Sigmoid colon (tissue), 7 donors: ENCODE data around the gene MEPCE. TPM values are rescaled to one million over a fixed set of nuclear protein-coding genes. Genes with fewer than 3 reads are reported as not detected.
A peak's percentile ranks its signal among the peaks of the same experiment; 100 is the strongest.

Source experiments
- DNase-seq: peaks from one replicate; pipeline ENCODE4 v3.0.0-alpha.2; 2019
- H3K27ac ChIP-seq, 4 donors: fragments of 200-600 bp; sonication (generic); one replicate each; pipeline ENCODE4 v1.5.1; 2016 to 2019; ENCODE audit warnings: mild to moderate bottlenecking in 1 of 4
- H3K27me3 ChIP-seq, 3 donors: fragments of 200-600 bp; sonication (generic); one replicate each; pipeline ENCODE4 v1.5.1; 2019; ENCODE audit warnings: mild to moderate bottlenecking in 1 of 3
- H3K36me3 ChIP-seq, 4 donors: fragments of 200-600 bp; sonication (generic); one replicate each; pipeline ENCODE4 v1.5.1; 2016 to 2019
- H3K4me1 ChIP-seq, 4 donors: fragments of 200-600 bp; sonication (generic); one replicate each; pipeline ENCODE4 v1.5.1; 2017 to 2019
- H3K4me3 ChIP-seq, 4 donors: fragments of 200-600 bp; sonication (generic); one replicate each; pipeline ENCODE4 v1.5.1; 2017 to 2019; ENCODE audit warnings: mild to moderate bottlenecking in 2 of 4, moderate library complexity in 1 of 4
- H3K9me3 ChIP-seq, 4 donors: fragments of 200-600 bp in 3 of 4; sonication (generic) in 3 of 4; one replicate each; pipeline versions ENCODE4 v1.5.1 to v1.6.1; 2013 to 2019
- EP300 ChIP-seq, 4 donors: sonication (generic); formaldehyde crosslinking; IDR thresholded peaks; one replicate each; pipeline ENCODE4 v1.6.1; 2017; ENCODE audit warnings: antibody characterized with exemption in 4 of 4
- POLR2A ChIP-seq, 2 donors: fragments of 450-650 bp; IDR thresholded peaks; one replicate each; pipeline ENCODE4 v1.6.1; 2016; ENCODE audit warnings: antibody characterized with exemption in 2 of 2, mild to moderate bottlenecking in 2 of 2, moderate library complexity in 2 of 2
- POLR2AphosphoS5 ChIP-seq, 4 donors: sonication (generic); formaldehyde crosslinking; IDR thresholded peaks; one replicate each; pipeline ENCODE4 v1.6.1; 2017; ENCODE audit warnings: antibody characterized with exemption in 4 of 4
- WGBS, 2 donors: extraction: QIAGEN DNeasy Blood & Tissue Kit; methylation state at CpG; one replicate each; pipeline ENCODE4 v1.1.7; 2013; 5-methylcytosine and 5-hydroxymethylcytosine counted together
- intact Hi-C: fragments of 100-400 bp; cut with DNase I; formaldehyde crosslinking; loops from one replicate; pipeline ENCODE4 v1.15.1; 2023
- polyA plus RNA-seq, 3 donors: library from polyadenylated mRNA; stranded (reverse); fragments of 200-250 nt; gene quantifications; one replicate each; pipeline ENCODE4 v1.2.3, GENCODE V29; 2013
- total RNA-seq, 4 donors: library from RNA; depleted of rRNA; stranded (reverse); fragments of >200 nt; gene quantifications; one replicate each; pipeline ENCODE4 v1.1.0, GENCODE V29; 2016
- TF ChIP-seq, protein P1 (sequence below), 4 experiments: fragments of 450-650 bp in 3 of 4; fragments of 200-600 bp in 1 of 4; IDR thresholded peaks; one replicate each; pipeline ENCODE4 v1.5.1; 2016 to 2019; ENCODE audit warnings: antibody characterized with exemption in 4 of 4, mild to moderate bottlenecking in 3 of 4, moderate library complexity in 2 of 4
- donor health status: healthy with polysubstance abuse.
- donor health status: Bipolar disorder and iron deficiency.
- donor health status: healthy.

The MEPCE gene
- total and polyA plus RNA-seq, 7 donors: 18.0 to 32.1 (median 24.9) TPM

- Histone ChIP-seq H3K4me1 (peaks cover 0 to 87% (median 75%) of the 10 kb centered on the region in 4 donors), H3K27me3 (no peaks in the 10 kb centered on the region), H3K4me3 (no peak overlapping the region), H3K27ac (peak overlapping the region; percentile 62 to 96 (median 94)), H3K36me3 (peaks cover 6 to 63% (median 27%) of the 10 kb centered on the region in 4 donors), H3K9me3 (no peaks in the 10 kb centered on the region)
- no peak for DNase-seq
- intact Hi-C loops: loop anchor here (10.0 kb wide), 1 partner anchor 393 kb away; the partner anchor contains the start of gene TRIP6
- TF ChIP-seq POLR2AphosphoS5 (IDR thresholded peaks at IDR 0.05): no peak
- TF ChIP-seq EP300 (IDR thresholded peaks at IDR 0.05): no peak
- TF ChIP-seq, protein P1, sequence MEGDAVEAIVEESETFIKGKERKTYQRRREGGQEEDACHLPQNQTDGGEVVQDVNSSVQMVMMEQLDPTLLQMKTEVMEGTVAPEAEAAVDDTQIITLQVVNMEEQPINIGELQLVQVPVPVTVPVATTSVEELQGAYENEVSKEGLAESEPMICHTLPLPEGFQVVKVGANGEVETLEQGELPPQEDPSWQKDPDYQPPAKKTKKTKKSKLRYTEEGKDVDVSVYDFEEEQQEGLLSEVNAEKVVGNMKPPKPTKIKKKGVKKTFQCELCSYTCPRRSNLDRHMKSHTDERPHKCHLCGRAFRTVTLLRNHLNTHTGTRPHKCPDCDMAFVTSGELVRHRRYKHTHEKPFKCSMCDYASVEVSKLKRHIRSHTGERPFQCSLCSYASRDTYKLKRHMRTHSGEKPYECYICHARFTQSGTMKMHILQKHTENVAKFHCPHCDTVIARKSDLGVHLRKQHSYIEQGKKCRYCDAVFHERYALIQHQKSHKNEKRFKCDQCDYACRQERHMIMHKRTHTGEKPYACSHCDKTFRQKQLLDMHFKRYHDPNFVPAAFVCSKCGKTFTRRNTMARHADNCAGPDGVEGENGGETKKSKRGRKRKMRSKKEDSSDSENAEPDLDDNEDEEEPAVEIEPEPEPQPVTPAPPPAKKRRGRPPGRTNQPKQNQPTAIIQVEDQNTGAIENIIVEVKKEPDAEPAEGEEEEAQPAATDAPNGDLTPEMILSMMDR (IDR thresholded peaks at IDR 0.05): no peak
- TF ChIP-seq POLR2A (IDR thresholded peaks at IDR 0.05): no peak
- 32 to 69% methylated on average over 16 of the region's 16 CpGs for WGBS, 2 donors
Measured at GRCh38 chr7:100472121-100472851, 42.7 kb downstream of the MEPCE start.

DNA sequence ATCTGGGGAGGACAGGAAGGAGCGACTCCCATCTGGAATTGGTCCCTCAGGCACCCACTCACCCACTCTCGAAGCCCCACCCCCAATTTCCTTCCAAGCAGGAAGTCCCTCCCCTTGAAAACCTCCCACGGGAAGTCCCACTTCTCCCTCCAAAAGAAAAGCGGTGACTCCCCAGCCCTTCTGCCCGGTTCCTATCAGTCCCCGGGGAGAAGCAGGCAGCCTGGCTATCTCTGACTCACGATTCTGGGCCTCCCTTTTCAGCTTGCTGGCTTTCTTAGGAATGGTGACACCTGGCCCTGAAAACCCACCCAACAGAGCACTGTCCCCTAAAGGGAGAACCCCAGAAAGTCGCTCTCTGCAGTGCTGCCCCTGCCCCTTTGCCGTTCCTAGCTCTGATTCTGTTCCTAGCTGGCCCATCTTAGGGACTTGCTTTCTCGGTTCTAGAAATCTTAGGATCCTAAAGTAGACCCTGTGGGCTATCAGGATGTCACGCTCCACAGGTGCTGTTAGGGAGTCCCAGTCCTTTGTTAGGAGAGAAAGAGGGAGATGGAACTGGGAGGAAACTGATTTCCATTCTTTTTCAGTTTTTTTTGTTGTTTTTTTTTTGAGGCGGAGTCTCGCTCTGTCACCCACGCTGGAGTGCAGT lies 43.3 kb downstream of the MEPCE start:
- intact Hi-C loops: loop anchor here (10.0 kb wide), 1 partner anchor 392 kb away; the partner anchor contains the start of gene TRIP6
- H3K4me1 ChIP-seq: peaks cover 0 to 85% (median 76%) of the 10 kb centered on the region in 4 donors
- no peak for DNase-seq

GRCh38 chr7:100475549-100475948 lies 45.9 kb downstream of the MEPCE start:
- Histone ChIP-seq H3K36me3 (peaks cover 6 to 43% (median 23%) of the 10 kb centered on the region in 4 donors), H3K4me1 (peaks cover 0 to 74% (median 70%) of the 10 kb centered on the region in 4 donors), H3K27ac (peak overlapping the region; percentile 43 to 96 (median 94)), H3K9me3 (no peaks in the 10 kb centered on the region), H3K27me3 (no peaks in the 10 kb centered on the region), H3K4me3 (peak overlapping the region; percentile 5 to 94 (median 75))
- WGBS, 2 donors: 46 to 58% methylated on average over 9 of the region's 9 CpGs
- no peak for DNase-seq
- no peak for TF ChIP-seq EP300 (IDR thresholded peaks at IDR 0.05)
- TF ChIP-seq POLR2AphosphoS5 (IDR thresholded peaks at IDR 0.05): peak in 1 of 4 donors; percentile 25
- intact Hi-C loops: loop anchor here (10.0 kb wide), 1 partner anchor 389 kb away; the partner anchor contains the start of gene TRIP6

More for the DNA sequence above, 43.3 kb downstream of the MEPCE start:
- peak overlapping the region; percentile 62 to 96 (median 94) for H3K27ac ChIP-seq
- H3K4me3 ChIP-seq: no peak overlapping the region
- H3K36me3 ChIP-seq: peaks cover 6 to 57% (median 24%) of the 10 kb centered on the region in 4 donors
- no peaks in the 10 kb centered on the region for H3K9me3 ChIP-seq
- no peak for TF ChIP-seq EP300 (IDR thresholded peaks at IDR 0.05)
- no peaks in the 10 kb centered on the region for H3K27me3 ChIP-seq
- WGBS, 2 donors: 53 to 66% methylated on average over 14 of the region's 14 CpGs

GRCh38 chr7:100476101-100476780 lies 46.6 kb downstream of the MEPCE start:
- peak overlapping the region; percentile 64 to 100 (median 90) for H3K4me3 ChIP-seq
- WGBS, 2 donors: 25 to 56% methylated on average over 6 of the region's 6 CpGs
- H3K27me3 ChIP-seq: no peaks in the 10 kb centered on the region
- no peaks in the 10 kb centered on the region for H3K9me3 ChIP-seq
- peaks cover 0 to 71% (median 69%) of the 10 kb centered on the region in 4 donors for H3K4me1 ChIP-seq
- H3K36me3 ChIP-seq: peaks cover 6 to 37% (median 22%) of the 10 kb centered on the region in 4 donors
- TF ChIP-seq POLR2AphosphoS5 (IDR thresholded peaks at IDR 0.05): peak in 1 of 4 donors; percentile 15
- no peak for TF ChIP-seq POLR2A (IDR thresholded peaks at IDR 0.05)
- TF ChIP-seq, protein P1 (IDR thresholded peaks at IDR 0.05): no peak
- H3K27ac ChIP-seq: peak overlapping the region; percentile 43 to 96 (median 94)
- DNase-seq: no peak
- intact Hi-C loops: loop anchor here (10.0 kb wide), 1 partner anchor 389 kb away; the partner anchor contains the start of gene TRIP6
